Measurements from ENCODE around the gene RASGRP1.

RASGRP1 gene

GRCh38 chr15:38564557-38565286 lies at the start of gene RASGRP1:
Gene RASGRP1, minus strand, starts transcription at chr15:38564814. Its CDS starts 186 bp downstream, at chr15:38564628.
- no peak for DNase-seq (ENCODE audit: low read depth)
- H3K4me3 ChIP-seq (ENCODE audit: low read length) = peak within 1 kb of the TSS; percentile 59
- peak; percentile 33 for TF ChIP-seq CTCF (conservative IDR thresholded peaks at IDR 0.05; ENCODE audit: low read depth, low read length)

- no peak for TF ChIP-seq CTCF (conservative IDR thresholded peaks at IDR 0.05; ENCODE audit: low read depth, low read length)
- no peak for DNase-seq (ENCODE audit: low read depth)
These were observed 48.5 kb upstream of the RASGRP1 start for GRCh38 chr15:38613085-38613484.

DNA sequence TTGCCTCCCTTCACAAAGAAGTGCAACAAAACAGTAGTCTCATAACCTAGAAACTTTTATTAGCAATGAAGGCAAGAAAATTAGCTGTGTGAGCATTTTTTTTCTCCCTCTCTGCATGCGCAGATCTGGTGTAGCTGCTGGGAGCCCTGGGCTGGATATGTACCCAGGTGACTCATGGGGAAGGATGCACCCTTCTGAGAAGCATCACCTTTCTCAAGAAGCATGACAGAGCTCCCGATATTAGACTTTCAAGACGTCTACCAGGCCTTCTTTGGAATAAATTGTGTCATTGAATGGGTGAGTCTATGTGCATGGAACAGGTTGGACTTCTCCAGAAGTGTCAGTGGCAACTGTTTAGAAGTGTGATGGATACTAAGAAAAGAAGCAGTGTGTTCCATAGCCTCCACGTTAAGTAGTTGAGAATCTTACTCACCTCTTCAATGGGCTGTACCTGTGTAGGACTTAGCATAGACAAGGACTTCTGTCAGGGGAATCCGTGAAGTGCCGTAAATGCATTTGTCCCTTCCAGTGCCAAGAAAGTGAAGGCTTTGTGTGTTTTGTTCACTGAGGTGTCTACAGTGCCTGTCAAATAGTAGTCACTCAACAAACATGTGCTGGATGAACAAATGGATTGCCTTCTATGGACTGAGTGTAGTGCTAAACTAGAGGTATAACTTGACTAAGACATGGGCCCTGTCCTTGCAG lies 47.7 kb upstream of the RASGRP1 start:
- no peak overlapping the region for H3K4me3 ChIP-seq (ENCODE audit: low read length)
- TF ChIP-seq CTCF (conservative IDR thresholded peaks at IDR 0.05; ENCODE audit: low read depth, low read length) = no peak
- no peak for DNase-seq (ENCODE audit: low read depth)

More at GRCh38 chr15:38613085-38613484, 48.5 kb upstream of the RASGRP1 start:
- no peak overlapping the region for H3K4me3 ChIP-seq (ENCODE audit: low read length)

GRCh38 chr15:38611228-38611627 lies 46.6 kb upstream of the RASGRP1 start:
- no peak overlapping the region for H3K4me3 ChIP-seq (ENCODE audit: low read length)
- no peak for DNase-seq (ENCODE audit: low read depth)
- TF ChIP-seq CTCF (conservative IDR thresholded peaks at IDR 0.05; ENCODE audit: low read depth, low read length) = no peak

GRCh38 chr15:38610748-38611147 lies 46.1 kb upstream of the RASGRP1 start:
- no peak for DNase-seq (ENCODE audit: low read depth)
- TF ChIP-seq CTCF (conservative IDR thresholded peaks at IDR 0.05; ENCODE audit: low read depth, low read length) = no peak
- H3K4me3 ChIP-seq (ENCODE audit: low read length) = no peak overlapping the region

DNA sequence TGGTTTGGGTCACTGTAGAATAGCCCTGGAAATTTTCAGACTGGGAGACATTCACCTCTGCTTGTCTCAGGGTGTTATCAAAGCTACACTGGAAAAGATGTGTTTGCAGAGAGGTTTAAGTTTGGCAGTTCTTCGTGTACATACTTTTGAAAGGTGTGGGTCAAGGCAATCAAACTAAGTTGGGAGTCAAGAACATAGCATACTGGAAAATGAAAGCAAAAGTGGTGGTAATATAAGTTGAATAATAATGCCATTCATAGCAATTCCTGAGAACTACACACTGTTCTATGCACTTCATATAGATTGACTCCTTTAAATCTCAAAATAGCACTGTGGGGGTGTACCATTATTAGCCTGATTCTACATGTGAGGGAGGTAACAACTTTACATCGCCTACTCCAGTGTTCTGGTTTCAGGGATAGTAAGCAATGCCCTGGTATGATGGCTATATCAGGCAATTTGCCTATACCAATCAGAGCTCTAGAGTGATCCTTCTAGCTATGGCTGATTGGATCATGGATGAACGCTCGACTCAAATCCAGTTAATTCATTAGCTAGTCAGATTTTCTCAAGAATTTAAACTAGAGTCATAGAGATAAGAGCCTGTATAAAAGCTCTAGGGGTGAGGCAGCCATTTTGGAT lies 44.6 kb upstream of the RASGRP1 start:
- TF ChIP-seq CTCF (conservative IDR thresholded peaks at IDR 0.05; ENCODE audit: low read depth, low read length) = no peak
- H3K4me3 ChIP-seq (ENCODE audit: low read length) = no peak overlapping the region

More for the DNA sequence above, 44.6 kb upstream of the RASGRP1 start:
- DNase-seq (ENCODE audit: low read depth) = no peak

Measured in retinal pigment epithelial cell (primary cell).